OCI-LY1 (cell line): ENCODE measurements around the gene SH3BGRL2.

Experiments used
- H2AFZ ChIP-seq: fragments of 200-600 bp; sonication (generic), shearing (Covaris generic); 2 replicates; pipeline ENCODE4 v1.6.0; 2014; ENCODE audit warnings: antibody characterized with exemption, mild to moderate bottlenecking, low read length
- H3F3A ChIP-seq: fragments of 200-600 bp; sonication (generic), shearing (Covaris generic); 2 replicates; pipeline ENCODE4 v1.6.0; 2014; ENCODE audit warnings: mild to moderate bottlenecking, antibody characterized with exemption, low read length, moderate library complexity; ENCODE audit not compliant: insufficient read depth
- H3K27ac ChIP-seq: fragments of 200-600 bp; sonication (generic); 2 replicates; pipeline ENCODE4 v1.5.1; 2014; ENCODE audit warnings: low read length, mixed run types, mild to moderate bottlenecking, low read depth; ENCODE audit not compliant: poor library complexity, severe bottlenecking
- H3K27me3 ChIP-seq: fragments of 200-600 bp; sonication (generic); 2 replicates; pipeline ENCODE4 v1.6.0; 2014; ENCODE audit warnings: antibody characterized with exemption, mild to moderate bottlenecking, low read length, moderate library complexity; ENCODE audit not compliant: insufficient read depth
- H3K36me3 ChIP-seq: fragments of 200-600 bp; sonication (generic); 2 replicates; pipeline ENCODE4 v1.6.1; 2014; ENCODE audit warnings: mild to moderate bottlenecking, antibody characterized with exemption, low read length, moderate library complexity, mixed read lengths; ENCODE audit not compliant: insufficient read depth
- H3K4me1 ChIP-seq: fragments of 200-600 bp; sonication (generic); 2 replicates; pipeline ENCODE4 v1.5.1; 2014; ENCODE audit warnings: mild to moderate bottlenecking, low read length, moderate library complexity; ENCODE audit not compliant: insufficient read depth, severe bottlenecking
- H3K4me2 ChIP-seq: fragments of 200-600 bp; sonication (generic), shearing (Covaris generic); 2 replicates; pipeline ENCODE4 v1.6.1; 2014; ENCODE audit warnings: low read length
- H3K4me3 ChIP-seq: fragments of 200-600 bp; sonication (generic); 2 replicates; pipeline ENCODE4 v1.5.1; 2014; ENCODE audit warnings: low read length, low read depth, mild to moderate bottlenecking, mixed read lengths; ENCODE audit not compliant: poor library complexity, severe bottlenecking
- H3K79me2 ChIP-seq: fragments of 200-600 bp; shearing (Covaris generic); 2 replicates; pipeline ENCODE4 v1.6.1; 2016; ENCODE audit warnings: mixed run types, low read length, mixed read lengths; ENCODE audit not compliant: insufficient read depth
- H3K9ac ChIP-seq: fragments of 200-600 bp; sonication (generic), shearing (Covaris generic); 2 replicates; pipeline ENCODE4 v1.6.1; 2014; ENCODE audit warnings: mild to moderate bottlenecking, low read length, mixed read lengths
- H3K9me2 ChIP-seq: fragments of 200-600 bp; sonication (generic), shearing (Covaris generic); 2 replicates; pipeline ENCODE4 v1.6.1; 2014; ENCODE audit warnings: low read depth, mild to moderate bottlenecking, low read length, mixed read lengths
- H3K9me3 ChIP-seq: fragments of 200-600 bp; shearing (Covaris generic); 2 replicates; pipeline ENCODE4 v1.6.1; 2014; ENCODE audit warnings: low read length, mixed read lengths
- H4K20me1 ChIP-seq: fragments of 200-600 bp; sonication (generic), shearing (Covaris generic); 2 replicates; pipeline ENCODE4 v1.6.0; 2016; ENCODE audit warnings: mild to moderate bottlenecking, low read length; ENCODE audit not compliant: insufficient read depth
- EZH2 ChIP-seq: fragments of 200-600 bp; sonication (generic), shearing (Covaris generic); IDR thresholded peaks from 2 replicates; pipeline ENCODE4 v1.8.0; 2017; ENCODE audit warnings: borderline replicate concordance, mixed run types, mild to moderate bottlenecking, antibody characterized with exemption, low read length, moderate library complexity, mixed read lengths
- TF ChIP-seq, protein P1 (sequence below): fragments of 200-600 bp; sonication (generic), shearing (Covaris generic); IDR thresholded peaks from 2 replicates; pipeline ENCODE4 v1.5.1; 2017; ENCODE audit warnings: mild to moderate bottlenecking, antibody characterized with exemption, low read length, moderate library complexity, mixed read lengths

Gene SH3BGRL2

GRCh38 chr6:79631693-79632172 lies 604 bp downstream of the SH3BGRL2 start:
- Histone ChIP-seq H3K4me1 (no peaks in the 10 kb centered on the region), H3K36me3 (no peaks in the 10 kb centered on the region), H3K27ac (no peak overlapping the region), H3K27me3 (no peaks in the 10 kb centered on the region), H3F3A (no peaks in the 10 kb centered on the region), H3K4me2 (no peak overlapping the region), H3K9me2 (no peaks in the 10 kb centered on the region), H2AFZ (no peak overlapping the region), H4K20me1 (no peaks in the 10 kb centered on the region), H3K9me3 (no peaks in the 10 kb centered on the region), H3K79me2 (no peaks in the 10 kb centered on the region), H3K9ac (no peak overlapping the region), H3K4me3 (no peak overlapping the region)
- TF ChIP-seq, protein P1, sequence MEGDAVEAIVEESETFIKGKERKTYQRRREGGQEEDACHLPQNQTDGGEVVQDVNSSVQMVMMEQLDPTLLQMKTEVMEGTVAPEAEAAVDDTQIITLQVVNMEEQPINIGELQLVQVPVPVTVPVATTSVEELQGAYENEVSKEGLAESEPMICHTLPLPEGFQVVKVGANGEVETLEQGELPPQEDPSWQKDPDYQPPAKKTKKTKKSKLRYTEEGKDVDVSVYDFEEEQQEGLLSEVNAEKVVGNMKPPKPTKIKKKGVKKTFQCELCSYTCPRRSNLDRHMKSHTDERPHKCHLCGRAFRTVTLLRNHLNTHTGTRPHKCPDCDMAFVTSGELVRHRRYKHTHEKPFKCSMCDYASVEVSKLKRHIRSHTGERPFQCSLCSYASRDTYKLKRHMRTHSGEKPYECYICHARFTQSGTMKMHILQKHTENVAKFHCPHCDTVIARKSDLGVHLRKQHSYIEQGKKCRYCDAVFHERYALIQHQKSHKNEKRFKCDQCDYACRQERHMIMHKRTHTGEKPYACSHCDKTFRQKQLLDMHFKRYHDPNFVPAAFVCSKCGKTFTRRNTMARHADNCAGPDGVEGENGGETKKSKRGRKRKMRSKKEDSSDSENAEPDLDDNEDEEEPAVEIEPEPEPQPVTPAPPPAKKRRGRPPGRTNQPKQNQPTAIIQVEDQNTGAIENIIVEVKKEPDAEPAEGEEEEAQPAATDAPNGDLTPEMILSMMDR = no peak
- TF ChIP-seq EZH2 = no peak

GRCh38 chr6:79632580-79632979 lies 1.5 kb downstream of the SH3BGRL2 start:
- Histone ChIP-seq H3K4me1 (no peaks in the 10 kb centered on the region), H3K4me3 (no peak overlapping the region), H3K4me2 (no peak overlapping the region)

GRCh38 chr6:79634491-79635231 lies 3.5 kb downstream of the SH3BGRL2 start:
- Histone ChIP-seq H3K27me3 (no peaks in the 10 kb centered on the region), H3K4me1 (no peaks in the 10 kb centered on the region), H3K9me3 (no peaks in the 10 kb centered on the region), H2AFZ (no peak overlapping the region), H3F3A (no peaks in the 10 kb centered on the region), H3K9me2 (no peaks in the 10 kb centered on the region), H3K9ac (no peak overlapping the region), H3K27ac (no peak overlapping the region), H3K4me2 (no peak overlapping the region), H3K79me2 (no peaks in the 10 kb centered on the region), H3K36me3 (no peaks in the 10 kb centered on the region), H4K20me1 (no peaks in the 10 kb centered on the region), H3K4me3 (no peak overlapping the region)
- TF ChIP-seq, protein P1 = no peak
- no peak for TF ChIP-seq EZH2

More at GRCh38 chr6:79632580-79632979, 1.5 kb downstream of the SH3BGRL2 start:
- H3K79me2 ChIP-seq = no peaks in the 10 kb centered on the region
- no peak overlapping the region for H3K9ac ChIP-seq
- no peaks in the 10 kb centered on the region for H3K27me3 ChIP-seq
- TF ChIP-seq EZH2 = no peak
- TF ChIP-seq, protein P1 = no peak
- no peaks in the 10 kb centered on the region for H3F3A ChIP-seq
- no peak overlapping the region for H2AFZ ChIP-seq
- H4K20me1 ChIP-seq = no peaks in the 10 kb centered on the region
- H3K36me3 ChIP-seq = no peaks in the 10 kb centered on the region
- no peaks in the 10 kb centered on the region for H3K9me3 ChIP-seq
- no peaks in the 10 kb centered on the region for H3K9me2 ChIP-seq
- no peak overlapping the region for H3K27ac ChIP-seq
